Astrocyte of the cerebellum (primary cell): ENCODE data around the gene DSCAM.

ENCODE experiments used
- DNase-seq: peaks from one replicate; pipeline ENCODE4 v3.0.0-alpha.2; 2011; ENCODE audit warnings: low read depth
- H3K4me3 ChIP-seq: 2 replicates; pipeline ENCODE4 v1.5.1; 2011; ENCODE audit warnings: mild to moderate bottlenecking, low read depth, low read length, moderate library complexity
- in situ Hi-C: cut with HindIII; loops from 2 replicates; pipeline ENCODE4 v1.10.0; 2017; ENCODE audit warnings: low sequenced_read_pairs
- TF ChIP-seq, protein P1 (sequence below): IDR thresholded peaks from 2 replicates; pipeline ENCODE4 v1.5.1; 2012; ENCODE audit warnings: low read length, low read depth, moderate library complexity, mild to moderate bottlenecking; ENCODE audit errors: missing control alignments

DSCAM gene

DNA sequence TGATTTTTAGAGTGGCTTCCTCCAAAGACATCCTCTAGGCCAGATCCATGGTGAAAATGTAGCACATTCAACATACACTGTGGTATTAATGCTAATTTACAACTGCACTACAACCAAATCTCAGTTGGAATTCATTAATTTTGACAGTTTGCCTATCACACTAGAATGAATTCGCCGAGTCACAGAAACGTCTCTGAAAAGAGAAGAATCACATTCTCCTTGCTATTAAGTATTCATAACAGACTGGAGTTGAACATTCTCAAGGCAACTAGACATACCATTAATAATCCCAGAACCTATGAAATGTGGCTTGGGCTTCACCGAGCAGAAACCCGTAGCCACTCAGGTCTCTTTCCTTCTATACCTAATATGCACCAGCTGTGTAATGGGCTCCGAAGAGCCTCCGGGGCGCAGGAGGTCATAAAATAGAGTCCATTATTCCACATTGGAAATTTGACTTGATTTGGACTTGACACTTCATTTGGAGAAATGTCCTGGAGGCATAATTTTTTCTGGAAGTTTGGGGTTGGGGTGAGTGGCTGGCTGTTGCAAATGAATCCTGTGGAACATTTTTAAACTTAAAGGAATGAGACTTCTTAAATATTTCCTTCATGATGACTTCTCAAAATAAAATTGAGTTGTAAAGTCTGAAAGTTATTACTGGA is 117.1 kb downstream of the DSCAM start:
- TF ChIP-seq, protein P1, sequence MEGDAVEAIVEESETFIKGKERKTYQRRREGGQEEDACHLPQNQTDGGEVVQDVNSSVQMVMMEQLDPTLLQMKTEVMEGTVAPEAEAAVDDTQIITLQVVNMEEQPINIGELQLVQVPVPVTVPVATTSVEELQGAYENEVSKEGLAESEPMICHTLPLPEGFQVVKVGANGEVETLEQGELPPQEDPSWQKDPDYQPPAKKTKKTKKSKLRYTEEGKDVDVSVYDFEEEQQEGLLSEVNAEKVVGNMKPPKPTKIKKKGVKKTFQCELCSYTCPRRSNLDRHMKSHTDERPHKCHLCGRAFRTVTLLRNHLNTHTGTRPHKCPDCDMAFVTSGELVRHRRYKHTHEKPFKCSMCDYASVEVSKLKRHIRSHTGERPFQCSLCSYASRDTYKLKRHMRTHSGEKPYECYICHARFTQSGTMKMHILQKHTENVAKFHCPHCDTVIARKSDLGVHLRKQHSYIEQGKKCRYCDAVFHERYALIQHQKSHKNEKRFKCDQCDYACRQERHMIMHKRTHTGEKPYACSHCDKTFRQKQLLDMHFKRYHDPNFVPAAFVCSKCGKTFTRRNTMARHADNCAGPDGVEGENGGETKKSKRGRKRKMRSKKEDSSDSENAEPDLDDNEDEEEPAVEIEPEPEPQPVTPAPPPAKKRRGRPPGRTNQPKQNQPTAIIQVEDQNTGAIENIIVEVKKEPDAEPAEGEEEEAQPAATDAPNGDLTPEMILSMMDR: no peak
- no peak overlapping the region for H3K4me3 ChIP-seq
- in situ Hi-C loops: no loop called here
- no peak for DNase-seq

DNA sequence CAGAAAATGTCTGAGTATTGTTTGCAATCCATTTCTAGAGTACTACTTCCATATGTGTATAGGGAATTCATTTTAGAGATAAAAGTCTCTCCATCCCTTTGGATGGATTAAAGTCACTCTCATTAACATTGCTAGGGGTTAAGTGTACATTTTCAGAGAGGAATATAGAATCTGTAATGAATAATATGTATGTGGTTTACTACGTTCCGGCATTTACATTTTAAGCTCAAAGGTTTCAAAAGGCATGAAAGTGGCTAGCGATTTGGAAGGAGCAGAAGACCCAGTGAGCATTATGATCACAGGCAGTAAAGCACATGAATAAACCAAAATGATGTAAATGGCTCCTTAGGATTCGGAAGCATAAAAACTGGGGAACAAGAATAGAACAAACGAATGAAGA is 123.0 kb downstream of the DSCAM start:
- TF ChIP-seq, protein P1: no peak
- in situ Hi-C loops: no loop called here
- no peak overlapping the region for H3K4me3 ChIP-seq
- no peak for DNase-seq

DNA sequence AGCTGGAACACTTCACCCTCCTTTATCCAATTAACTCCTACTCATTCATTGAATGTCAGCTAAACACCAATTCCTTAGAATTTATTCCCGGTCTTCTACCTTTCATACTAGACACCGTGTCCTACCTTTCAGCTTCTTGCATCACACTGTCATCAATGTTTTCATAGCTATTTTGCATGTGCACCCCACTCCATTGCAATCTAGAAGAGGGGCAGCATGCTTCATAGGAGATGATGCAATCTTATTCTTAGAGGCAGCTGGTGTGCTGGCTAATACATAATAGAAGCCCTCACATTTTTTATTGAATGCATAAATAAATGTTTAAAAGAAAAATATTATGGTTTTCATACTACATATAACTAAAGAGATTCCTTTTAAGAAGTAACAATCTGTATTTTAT is 123.6 kb downstream of the DSCAM start:
- in situ Hi-C loops: no loop called here
- TF ChIP-seq, protein P1: no peak
- no peak for DNase-seq
- H3K4me3 ChIP-seq: no peak overlapping the region

DNA sequence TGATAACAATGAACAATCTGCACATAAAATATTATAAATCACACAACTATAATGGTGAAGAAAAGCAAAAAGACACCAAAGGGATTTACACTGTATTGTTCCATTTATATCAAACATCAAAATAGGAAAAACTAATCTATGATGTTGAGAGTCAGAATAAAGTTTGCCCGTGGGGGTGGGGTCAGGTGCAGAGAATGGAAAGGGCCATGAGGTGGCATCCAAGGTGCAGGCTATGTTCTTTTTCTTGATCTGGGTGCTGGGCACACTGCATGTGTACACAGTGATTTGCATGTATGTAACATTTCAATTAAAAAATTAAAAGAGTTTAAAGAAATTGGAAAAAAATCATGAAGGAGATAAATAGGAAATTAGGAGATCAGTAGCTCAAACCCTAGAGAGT is 127.3 kb downstream of the DSCAM start:
- TF ChIP-seq, protein P1: no peak
- in situ Hi-C loops: no loop called here
- H3K4me3 ChIP-seq: no peak overlapping the region
- DNase-seq: no peak

DNA sequence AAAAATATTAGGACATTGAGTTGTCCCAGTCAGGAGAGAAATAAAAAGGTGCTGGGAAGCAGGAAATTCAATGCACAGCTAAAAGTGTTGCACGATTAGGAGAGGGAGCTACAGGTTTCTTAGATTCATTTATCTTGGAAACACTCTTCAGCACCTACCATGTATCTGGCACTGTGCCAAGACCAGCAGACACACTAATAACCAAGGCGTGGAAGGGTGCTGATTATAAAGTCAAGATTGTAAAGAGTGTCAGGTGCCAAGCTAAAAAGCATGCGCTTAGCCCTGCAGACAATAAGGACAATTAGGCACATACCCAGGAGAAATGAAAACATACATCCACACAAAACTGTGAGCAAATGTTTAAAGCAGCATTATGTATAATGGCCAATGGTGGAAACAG is 129.9 kb downstream of the DSCAM start:
- H3K4me3 ChIP-seq: no peak overlapping the region
- no peak for DNase-seq
- in situ Hi-C loops: no loop called here
- TF ChIP-seq, protein P1: no peak

DNA sequence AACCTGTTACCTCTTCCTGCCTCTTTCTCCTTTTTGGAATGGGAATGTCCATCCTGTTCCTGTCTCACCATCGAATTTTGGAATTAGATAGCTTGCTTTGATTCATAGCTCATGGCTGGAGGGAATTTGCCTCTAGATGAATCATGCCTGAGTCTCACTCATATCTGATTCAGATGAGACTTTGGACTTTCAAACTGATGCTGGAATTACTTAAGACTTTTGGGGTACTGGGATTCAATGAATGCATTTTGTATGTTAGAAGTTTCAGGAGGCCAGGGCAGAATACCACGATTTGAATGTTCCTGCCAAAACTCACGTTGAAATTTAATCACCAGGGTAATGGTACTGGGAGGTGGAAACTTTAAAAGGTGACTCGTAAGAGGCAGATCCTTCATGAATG is 132.4 kb downstream of the DSCAM start:
- TF ChIP-seq, protein P1: no peak
- H3K4me3 ChIP-seq: no peak overlapping the region
- DNase-seq: no peak
- in situ Hi-C loops: no loop called here
